Dendritic cell treated with granulocyte-macrophage colony-stimulating factor and Interleukin-4, amounts not matched to agents 40 ng/mL and 50 ng/mL, for 4 days (primary cell): ENCODE data around the gene RND2.
A peak's percentile ranks its signal among the peaks of the same experiment; 100 is the strongest.
"Not testable (repeated sequence)": the region's sequence is repeated elsewhere in the genome, so short reads cannot be mapped to it uniquely, and the experiment has no call there.

Experiments used
- H3K27ac Mint-ChIP-seq: one replicate; pipeline ENCODE4 v1.8.0; 2022; ENCODE audit warnings: mild to moderate bottlenecking, mixed read lengths
- H3K27me3 Mint-ChIP-seq: one replicate; pipeline ENCODE4 v1.8.0; 2022; ENCODE audit warnings: mild to moderate bottlenecking, mixed read lengths
- H3K36me3 Mint-ChIP-seq: one replicate; pipeline ENCODE4 v1.8.0; 2022; ENCODE audit warnings: low read depth, mixed read lengths
- H3K4me1 Mint-ChIP-seq: one replicate; pipeline ENCODE4 v1.8.0; 2022; ENCODE audit warnings: low read depth, mixed read lengths
- H3K4me3 Mint-ChIP-seq: one replicate; pipeline ENCODE4 v1.8.0; 2022; ENCODE audit warnings: mild to moderate bottlenecking, moderate library complexity, mixed read lengths
- H3K9me3 Mint-ChIP-seq: one replicate; pipeline ENCODE4 v1.8.0; 2022; ENCODE audit warnings: mixed read lengths
- intact Hi-C: fragments of 100-400 bp; cut with micrococcal nuclease; formaldehyde crosslinking; loops from one replicate; pipeline ENCODE4 v1.15.0; 2022

Gene RND2, protein sequence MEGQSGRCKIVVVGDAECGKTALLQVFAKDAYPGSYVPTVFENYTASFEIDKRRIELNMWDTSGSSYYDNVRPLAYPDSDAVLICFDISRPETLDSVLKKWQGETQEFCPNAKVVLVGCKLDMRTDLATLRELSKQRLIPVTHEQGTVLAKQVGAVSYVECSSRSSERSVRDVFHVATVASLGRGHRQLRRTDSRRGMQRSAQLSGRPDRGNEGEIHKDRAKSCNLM

GRCh38 chr17:43024407-43025289 lies at the start of gene RND2:
Gene RND2, plus strand, starts transcription at chr17:43025231. Its CDS starts 117 bp downstream, at chr17:43025348.
- peaks cover 16% of the 10 kb centered on the region for H3K27me3 Mint-ChIP-seq
- peak within 1 kb of the TSS; percentile 79 for H3K4me3 Mint-ChIP-seq
- intact Hi-C loops, result loop anchor here (2.0 to 5.0 kb wide), 2 partner anchors 103 to 144 kb away; partner anchors contain the start of gene BRCA1
- no peaks in the 10 kb centered on the region for H3K9me3 Mint-ChIP-seq
- peaks cover 42% of the 10 kb centered on the region for H3K4me1 Mint-ChIP-seq
- peaks cover 27% of the 10 kb centered on the region for H3K36me3 Mint-ChIP-seq
- H3K27ac Mint-ChIP-seq, result peak within 1 kb of the TSS; percentile 83

DNA sequence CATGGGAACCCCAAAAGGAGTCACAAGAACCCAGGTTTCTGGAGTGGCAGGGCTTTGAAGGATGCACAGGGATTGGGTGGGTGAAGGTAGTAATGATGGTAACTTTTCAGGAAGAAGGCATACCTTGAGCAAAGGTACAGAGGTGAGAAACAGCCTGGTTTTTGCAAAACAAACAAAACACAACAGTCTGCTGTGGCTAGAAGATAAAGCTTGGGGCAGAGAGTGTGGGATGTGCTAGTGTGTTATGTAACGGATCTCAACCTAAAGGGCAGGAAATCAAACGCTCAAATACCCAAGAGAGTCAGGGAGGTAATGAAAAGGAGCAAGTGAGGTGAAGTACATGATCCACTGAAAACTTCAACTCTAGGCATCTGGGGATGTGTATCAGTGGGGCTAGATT lies 49.8 kb upstream of the RND2 start:
- Mint-ChIP-seq H3K36me3 (peaks cover 2% of the 10 kb centered on the region), H3K27ac (no peak overlapping the region), H3K27me3 (peaks cover 4% of the 10 kb centered on the region), H3K9me3 (no peaks in the 10 kb centered on the region), H3K4me1 (peaks cover 11% of the 10 kb centered on the region), H3K4me3 (no peak overlapping the region)
- intact Hi-C loops, result no loop called here

DNA sequence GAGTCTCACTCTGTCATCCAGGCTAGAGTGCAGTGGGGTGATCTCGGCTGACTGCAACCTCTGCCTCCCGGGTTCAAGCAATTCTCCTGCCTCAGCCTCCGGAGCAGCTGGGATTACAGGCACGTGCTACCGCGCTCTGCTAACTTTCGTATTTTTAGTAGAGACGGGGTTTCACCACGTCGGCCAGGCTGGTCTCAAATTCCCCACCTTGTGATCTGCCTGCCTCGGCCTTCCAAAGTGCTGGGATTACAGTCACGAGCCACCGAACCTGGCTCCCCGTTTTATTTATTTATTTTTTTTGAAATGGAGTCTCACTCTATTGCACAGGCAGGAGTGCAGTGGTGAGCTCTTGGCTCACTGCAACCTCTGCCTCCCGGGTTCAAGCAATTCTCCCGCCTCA lies 49.3 kb upstream of the RND2 start:
- H3K4me3 Mint-ChIP-seq, H3K27ac Mint-ChIP-seq, H3K36me3 Mint-ChIP-seq, H3K27me3 Mint-ChIP-seq, intact Hi-C loops, H3K9me3 Mint-ChIP-seq: not testable (repeated sequence)
- peaks cover 14% of the 10 kb centered on the region for H3K4me1 Mint-ChIP-seq

- Mint-ChIP-seq H3K36me3 (peaks cover 41% of the 10 kb centered on the region), H3K4me1 (peaks cover 47% of the 10 kb centered on the region), H3K4me3 (peak within 1 kb of the TSS; percentile 99), H3K27ac (peak within 1 kb of the TSS; percentile 95), H3K9me3 (no peaks in the 10 kb centered on the region), H3K27me3 (peaks cover 4% of the 10 kb centered on the region)
- intact Hi-C loops, result loop anchor here (2.0 kb wide), 1 partner anchor 15 kb away; the partner anchor contains the start of gene AARSD1
These were observed 45.3 kb upstream of the RND2 start, which contains the start of gene PTGES3L for GRCh38 chr17:42979511-42980273. Gene PTGES3L, minus strand, starts transcription at chr17:42980080. Its CDS starts 27 bp downstream, at chr17:42980053.

DNA sequence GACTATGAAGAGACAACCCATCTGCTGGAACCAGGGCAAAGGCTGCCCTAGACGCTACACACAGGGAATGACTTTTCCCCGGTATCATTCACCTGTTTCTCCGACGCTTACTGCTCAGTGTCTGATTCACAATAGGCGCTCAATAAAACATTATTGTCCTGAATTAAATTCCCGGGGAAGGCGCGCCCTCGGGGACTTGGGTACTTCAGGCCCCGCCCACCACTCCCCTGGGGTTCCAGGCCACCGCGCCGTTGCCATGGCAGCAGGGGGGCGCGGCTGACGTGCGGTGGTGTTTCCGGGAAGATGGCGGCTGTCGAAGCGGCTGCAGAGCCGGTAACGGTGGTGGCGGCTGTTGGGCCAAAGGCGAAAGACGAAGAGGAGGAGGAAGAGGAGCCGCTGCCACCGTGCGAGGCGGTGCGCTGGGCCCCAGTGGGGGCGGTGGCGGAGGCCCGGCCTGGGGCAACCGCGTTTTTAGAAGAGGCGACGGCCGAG lies 44.7 kb upstream of the RND2 start, which contains the start of gene RUNDC1:
TSS of gene RUNDC1 (plus strand) at position 292 of the 492 bp plus-strand sequence. CDS start at position 304, 12 bp downstream.
- intact Hi-C loops, result loop anchor here (2.0 kb wide), 1 partner anchor 16 kb away; the partner anchor contains the start of gene AARSD1
- Mint-ChIP-seq H3K27ac (peak within 1 kb of the TSS; percentile 95), H3K9me3 (no peaks in the 10 kb centered on the region), H3K27me3 (peaks cover 4% of the 10 kb centered on the region), H3K4me1 (peaks cover 48% of the 10 kb centered on the region), H3K4me3 (peak within 1 kb of the TSS; percentile 99), H3K36me3 (peaks cover 41% of the 10 kb centered on the region)

DNA sequence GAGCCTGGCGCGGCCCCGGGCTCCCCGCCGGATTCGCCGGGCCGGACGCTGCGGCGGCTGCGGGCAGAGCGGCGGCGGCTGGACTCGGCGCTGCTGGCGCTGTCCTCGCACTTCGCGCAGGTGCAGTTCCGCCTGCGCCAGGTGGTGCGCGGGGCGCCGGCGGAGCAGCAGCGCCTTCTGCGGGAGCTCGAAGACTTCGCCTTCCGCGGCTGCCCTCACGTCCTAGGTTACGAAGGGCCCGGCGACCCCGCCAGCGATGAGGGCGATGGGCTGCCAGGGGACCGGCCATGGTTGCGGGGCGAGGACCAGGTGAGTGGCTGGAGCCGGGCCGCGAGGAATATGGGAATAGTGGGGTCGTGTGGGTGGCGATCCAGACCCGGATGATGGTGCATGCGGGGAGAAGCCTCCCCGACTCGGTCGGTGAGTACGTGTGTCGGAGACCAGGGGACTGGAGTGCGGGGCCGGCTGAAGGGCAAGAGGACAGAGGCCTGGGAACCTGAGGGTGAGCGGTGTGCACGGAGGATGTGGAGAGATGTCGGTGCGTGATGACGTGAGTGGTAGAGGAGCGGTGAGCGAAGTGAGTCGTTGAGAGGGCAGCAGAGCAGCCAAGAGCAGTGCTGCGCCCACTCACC lies 44.1 kb upstream of the RND2 start:
- intact Hi-C loops, result loop anchor here (2.0 kb wide), 1 partner anchor 16 kb away; the partner anchor contains the start of gene AARSD1
- Mint-ChIP-seq H3K4me3 (peak overlapping the region; percentile 99), H3K4me1 (peaks cover 53% of the 10 kb centered on the region), H3K27me3 (peaks cover 4% of the 10 kb centered on the region), H3K9me3 (no peaks in the 10 kb centered on the region), H3K27ac (peak overlapping the region; percentile 95), H3K36me3 (peaks cover 41% of the 10 kb centered on the region)

GRCh38 chr17:42982266-42982665 lies 42.8 kb upstream of the RND2 start:
- Mint-ChIP-seq H3K27ac (peak overlapping the region; percentile 95), H3K9me3 (no peaks in the 10 kb centered on the region), H3K36me3 (peaks cover 46% of the 10 kb centered on the region), H3K27me3 (peaks cover 4% of the 10 kb centered on the region), H3K4me1 (peaks cover 63% of the 10 kb centered on the region), H3K4me3 (peak overlapping the region; percentile 99)
- intact Hi-C loops, result no loop called here

DNA sequence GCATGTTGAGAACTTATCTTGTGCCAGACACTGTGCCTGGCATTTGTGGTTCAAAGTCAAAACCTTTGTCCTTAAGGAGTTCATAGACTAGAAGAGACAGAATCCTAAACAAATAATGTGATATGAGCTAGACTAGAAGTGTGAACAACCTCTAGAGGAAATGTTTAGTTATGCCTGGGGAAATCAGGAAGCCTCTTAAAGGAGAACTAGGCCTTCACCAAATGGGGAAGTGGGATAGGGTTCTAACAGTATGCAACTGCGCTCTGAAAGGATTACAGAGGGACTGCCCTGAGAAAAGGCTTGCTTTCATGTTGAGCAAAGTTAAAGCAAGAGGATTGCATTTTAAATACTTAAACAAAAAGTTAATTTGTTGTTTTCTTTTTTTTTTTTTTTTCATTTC lies 39.8 kb upstream of the RND2 start:
- intact Hi-C loops, result no loop called here
- H3K36me3 Mint-ChIP-seq, result peaks cover 74% of the 10 kb centered on the region
- no peaks in the 10 kb centered on the region for H3K27me3 Mint-ChIP-seq
- peak overlapping the region; percentile 70 for H3K4me3 Mint-ChIP-seq
- H3K4me1 Mint-ChIP-seq, result peaks cover 53% of the 10 kb centered on the region
- H3K27ac Mint-ChIP-seq, result peak overlapping the region; percentile 93
- no peaks in the 10 kb centered on the region for H3K9me3 Mint-ChIP-seq

GRCh38 chr17:42989141-42989540 lies 35.9 kb upstream of the RND2 start:
- Mint-ChIP-seq H3K36me3 (peaks cover 80% of the 10 kb centered on the region), H3K9me3 (no peaks in the 10 kb centered on the region), H3K27me3 (no peaks in the 10 kb centered on the region), H3K4me1 (peaks cover 22% of the 10 kb centered on the region), H3K27ac (no peak overlapping the region), H3K4me3 (no peak overlapping the region)
- intact Hi-C loops, result no loop called here

DNA sequence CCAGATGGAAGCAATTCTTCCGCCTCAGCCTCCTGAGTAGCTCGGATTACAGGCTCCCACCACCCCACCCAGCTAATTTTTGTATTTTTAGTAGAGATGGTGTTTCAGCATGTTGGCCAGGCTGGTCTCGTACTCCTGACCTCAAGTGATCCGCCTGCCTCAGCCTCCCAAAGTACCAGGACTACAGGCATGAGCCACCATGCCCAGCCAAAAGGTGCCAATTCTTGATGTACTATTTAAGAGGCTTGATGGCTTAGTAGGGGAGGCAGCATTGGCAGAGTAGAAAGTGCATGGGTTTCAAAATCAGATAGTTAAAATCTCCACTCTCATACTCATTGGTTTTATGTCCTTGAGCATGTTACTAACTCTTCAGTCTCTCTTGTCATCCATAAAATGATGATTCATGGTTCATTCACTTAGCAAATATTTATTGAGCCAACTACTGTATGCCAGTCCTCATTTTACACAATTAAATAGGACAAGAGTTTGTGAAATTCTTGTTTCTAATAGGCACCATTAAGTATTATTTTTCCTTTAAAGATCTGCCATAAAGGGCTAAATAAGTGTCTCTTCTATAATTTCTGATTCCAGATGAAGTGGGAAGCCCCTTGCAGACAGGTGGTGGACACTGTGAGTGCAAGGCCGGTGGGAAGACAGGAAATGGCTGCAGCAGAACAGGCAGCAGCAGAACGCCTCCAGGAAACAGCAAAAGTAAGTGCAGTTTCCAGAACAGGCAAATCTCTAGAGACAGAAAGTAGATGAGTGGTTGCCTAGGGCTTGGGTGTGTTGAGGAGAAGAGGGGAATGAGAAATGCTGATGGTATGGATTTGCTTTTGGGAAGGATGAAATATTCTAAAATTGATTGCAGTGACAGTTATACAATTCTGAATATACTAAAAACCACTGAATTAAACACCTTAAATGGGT lies 35.0 kb upstream of the RND2 start:
- Mint-ChIP-seq H3K27me3 (no peaks in the 10 kb centered on the region), H3K4me3 (no peak overlapping the region), H3K36me3 (peaks cover 82% of the 10 kb centered on the region), H3K27ac (peak overlapping the region; percentile 27), H3K9me3 (no peaks in the 10 kb centered on the region), H3K4me1 (peaks cover 17% of the 10 kb centered on the region)
- intact Hi-C loops, result loop anchor here (10.0 kb wide), 1 partner anchor 145 kb away; the partner anchor contains the start of gene AOC2

- intact Hi-C loops, result loop anchor here (10.0 kb wide), 1 partner anchor 147 kb away; the partner anchor contains the start of gene AOC2
- Mint-ChIP-seq H3K27me3 (no peaks in the 10 kb centered on the region), H3K4me3 (no peak overlapping the region), H3K9me3 (no peaks in the 10 kb centered on the region), H3K4me1 (peaks cover 4% of the 10 kb centered on the region), H3K36me3 (peaks cover 87% of the 10 kb centered on the region), H3K27ac (no peak overlapping the region)
These were observed 33.6 kb upstream of the RND2 start for GRCh38 chr17:42991471-42991870.

DNA sequence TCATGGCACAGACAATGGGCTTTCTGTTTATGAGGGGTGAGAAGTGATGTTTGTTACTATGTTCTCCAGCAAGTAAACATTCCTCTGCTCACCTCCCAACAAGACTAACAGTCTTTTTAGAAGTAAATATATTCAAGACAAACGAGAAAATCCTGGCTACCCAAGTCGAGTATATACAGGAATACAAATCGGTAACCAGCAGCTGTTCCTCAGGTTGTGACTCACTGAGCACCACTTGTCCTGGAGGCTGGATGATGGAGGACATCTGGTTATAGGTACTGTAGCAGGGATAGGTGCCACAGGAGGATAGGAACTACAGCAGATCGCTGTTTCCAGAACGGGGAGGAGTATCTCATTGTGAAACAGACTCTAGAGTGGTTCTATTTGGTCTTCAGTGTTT lies 32.2 kb upstream of the RND2 start:
- H3K27me3 Mint-ChIP-seq, result no peaks in the 10 kb centered on the region
- H3K4me1 Mint-ChIP-seq, result peaks cover 5% of the 10 kb centered on the region
- intact Hi-C loops, result loop anchor here (10.0 kb wide), 1 partner anchor 148 kb away; the partner anchor contains the start of gene AOC2
- H3K36me3 Mint-ChIP-seq, result peaks cover 76% of the 10 kb centered on the region
- no peak overlapping the region for H3K27ac Mint-ChIP-seq
- no peak overlapping the region for H3K4me3 Mint-ChIP-seq
- H3K9me3 Mint-ChIP-seq, result no peaks in the 10 kb centered on the region
